K562 (cell line): Measurements from ENCODE around the gene RNF39. TPM values are rescaled to one million over a fixed set of nuclear protein-coding genes. Genes with fewer than 3 reads are reported as not detected.

Experiments used
- BACH1 ChIP-seq: fragments of 200-800 bp; sonication (Bioruptor generic); IDR thresholded peaks from 2 replicates; pipeline ENCODE4 v1.6.1; 2016; ENCODE audit warnings: missing genetic modification characterization, missing compliant biosample characterization
- COPS2 ChIP-seq: fragments of 450-650 bp; conservative IDR thresholded peaks from 2 replicates; pipeline ENCODE4 v1.6.1; 2016; ENCODE audit warnings: mild to moderate bottlenecking, moderate library complexity
- DNMT1 ChIP-seq: fragments of 450-650 bp; IDR thresholded peaks from 2 replicates; pipeline ENCODE4 v1.6.1; 2016; ENCODE audit warnings: antibody characterized with exemption, mild to moderate bottlenecking
- FOS ChIP-seq: IDR thresholded peaks from 3 replicates; pipeline ENCODE4 v1.6.1; 2011; ENCODE audit not compliant: insufficient read length; ENCODE audit errors: extremely low read depth
- MYNN ChIP-seq, 2 experiments: sonication (generic); formaldehyde crosslinking in 1 of 2; IDR thresholded peaks; 2 replicates each; pipeline versions ENCODE4 v1.5.0 to v1.6.1; 2016 to 2020; ENCODE audit warnings: antibody characterized with exemption in 1 of 2, missing genetic modification reagents in 1 of 2
- NCOA4 ChIP-seq: fragments of 450-650 bp; IDR thresholded peaks from 2 replicates; pipeline ENCODE4 v1.6.1; 2018; ENCODE audit warnings: mild to moderate bottlenecking; ENCODE audit not compliant: partially characterized antibody
- RBM22 ChIP-seq: fragments of 200-400 bp; formaldehyde crosslinking; IDR thresholded peaks from 2 replicates; pipeline ENCODE4 v1.6.1; 2018; ENCODE audit warnings: low read length, low read depth; ENCODE audit not compliant: poor library complexity, severe bottlenecking
- ZBTB9 ChIP-seq: fragments of 450-650 bp; formaldehyde crosslinking; IDR thresholded peaks from 2 replicates; pipeline ENCODE4 v1.4.0; 2020; ENCODE audit warnings: mild to moderate bottlenecking, moderate library complexity
- ZNF518B ChIP-seq: fragments of 250-450 bp; sonication (Bioruptor Pico); IDR thresholded peaks from 2 replicates; pipeline ENCODE4 v1.5.0; 2021; ENCODE audit warnings: mild to moderate bottlenecking, moderate library complexity
- ZNF695 ChIP-seq: fragments of 450-650 bp; formaldehyde crosslinking; IDR thresholded peaks from 2 replicates; pipeline ENCODE4 v1.4.0; 2020; ENCODE audit warnings: mild to moderate bottlenecking, moderate library complexity
- polyA plus RNA-seq, 8 experiments: library from polyadenylated mRNA; depleted of rRNA in 4 of 8; stranded (reverse) in 5 of 8; unstranded in 3 of 8; fragments of >200 nt; fragmentation: Nextera tagmentation in 2 of 8; fragmentation: Illumina TruSeq in 1 of 8; extraction: Ambion mirVana in 2 of 8; extraction: Trizol in 1 of 8; gene quantifications; 2 replicates each; pipeline versions ENCODE4 v1.2.1 to v1.2.3, GENCODE V29; 2011 to 2014; ENCODE audit warnings: inconsistent platforms in 1 of 8, missing spikeins in 1 of 8
- total RNA-seq, 7 experiments: library from RNA; depleted of rRNA in 6 of 7; stranded (reverse); fragments of >200 nt in 6 of 7; fragmentation: Illumina TruSeq in 2 of 7; extraction: Trizol in 2 of 7; gene quantifications; 2 replicates each; pipeline versions ENCODE4 v1.2.1 to v1.2.3, GENCODE V29; 2011 to 2021; ENCODE audit warnings: low replicate concordance in 1 of 7
- TF ChIP-seq, protein P1 (sequence below): fragments of 250-450 bp; sonication (Bioruptor Pico); IDR thresholded peaks from 2 replicates; pipeline ENCODE4 v1.5.0; 2021; ENCODE audit warnings: mild to moderate bottlenecking, borderline replicate concordance
- TF ChIP-seq, protein P2 (sequence below): fragments of 450-650 bp; IDR thresholded peaks from 2 replicates; pipeline ENCODE4 v1.6.1; 2016; ENCODE audit warnings: antibody characterized with exemption
- TF ChIP-seq, protein P3 (sequence below): sonication (generic); formaldehyde crosslinking; IDR thresholded peaks from 2 replicates; pipeline ENCODE4 v1.8.1; 2023; ENCODE audit warnings: mild to moderate bottlenecking, missing genetic modification reagents, moderate library complexity
- TF ChIP-seq, protein P4 (sequence below): sonication (generic); formaldehyde crosslinking; IDR thresholded peaks from 2 replicates; pipeline ENCODE4 v1.8.1; 2023; ENCODE audit warnings: mild to moderate bottlenecking, missing genetic modification reagents

Gene RNF39
- total and polyA plus RNA-seq, 9 of the 15 experiments (the other 6 are each of a cell fraction or from before 2014, with no cell fraction given): not detected

- TF ChIP-seq ZNF518B: no peak
- TF ChIP-seq, protein P1, sequence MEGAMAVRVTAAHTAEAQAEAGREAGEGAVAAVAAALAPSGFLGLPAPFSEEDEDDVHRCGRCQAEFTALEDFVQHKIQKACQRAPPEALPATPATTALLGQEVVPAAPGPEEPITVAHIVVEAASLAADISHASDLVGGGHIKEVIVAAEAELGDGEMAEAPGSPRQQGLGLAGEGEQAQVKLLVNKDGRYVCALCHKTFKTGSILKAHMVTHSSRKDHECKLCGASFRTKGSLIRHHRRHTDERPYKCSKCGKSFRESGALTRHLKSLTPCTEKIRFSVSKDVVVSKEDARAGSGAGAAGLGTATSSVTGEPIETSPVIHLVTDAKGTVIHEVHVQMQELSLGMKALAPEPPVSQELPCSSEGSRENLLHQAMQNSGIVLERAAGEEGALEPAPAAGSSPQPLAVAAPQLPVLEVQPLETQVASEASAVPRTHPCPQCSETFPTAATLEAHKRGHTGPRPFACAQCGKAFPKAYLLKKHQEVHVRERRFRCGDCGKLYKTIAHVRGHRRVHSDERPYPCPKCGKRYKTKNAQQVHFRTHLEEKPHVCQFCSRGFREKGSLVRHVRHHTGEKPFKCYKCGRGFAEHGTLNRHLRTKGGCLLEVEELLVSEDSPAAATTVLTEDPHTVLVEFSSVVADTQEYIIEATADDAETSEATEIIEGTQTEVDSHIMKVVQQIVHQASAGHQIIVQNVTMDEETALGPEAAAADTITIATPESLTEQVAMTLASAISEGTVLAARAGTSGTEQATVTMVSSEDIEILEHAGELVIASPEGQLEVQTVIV (CRISPR knock-in tag): no peak
- no peak for TF ChIP-seq NCOA4
- TF ChIP-seq, protein P2, sequence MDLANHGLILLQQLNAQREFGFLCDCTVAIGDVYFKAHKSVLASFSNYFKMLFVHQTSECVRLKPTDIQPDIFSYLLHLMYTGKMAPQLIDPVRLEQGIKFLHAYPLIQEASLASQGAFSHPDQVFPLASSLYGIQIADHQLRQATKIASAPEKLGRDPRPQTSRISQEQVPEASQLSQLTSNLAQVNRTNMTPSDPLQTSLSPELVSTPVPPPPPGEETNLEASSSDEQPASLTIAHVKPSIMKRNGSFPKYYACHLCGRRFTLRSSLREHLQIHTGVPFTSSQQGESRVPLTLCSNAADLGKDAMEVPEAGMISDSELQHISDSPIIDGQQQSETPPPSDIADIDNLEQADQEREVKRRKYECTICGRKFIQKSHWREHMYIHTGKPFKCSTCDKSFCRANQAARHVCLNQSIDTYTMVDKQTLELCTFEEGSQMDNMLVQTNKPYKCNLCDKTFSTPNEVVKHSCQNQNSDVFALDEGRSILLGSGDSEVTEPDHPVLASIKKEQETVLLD: no peak
- TF ChIP-seq, protein P3, sequence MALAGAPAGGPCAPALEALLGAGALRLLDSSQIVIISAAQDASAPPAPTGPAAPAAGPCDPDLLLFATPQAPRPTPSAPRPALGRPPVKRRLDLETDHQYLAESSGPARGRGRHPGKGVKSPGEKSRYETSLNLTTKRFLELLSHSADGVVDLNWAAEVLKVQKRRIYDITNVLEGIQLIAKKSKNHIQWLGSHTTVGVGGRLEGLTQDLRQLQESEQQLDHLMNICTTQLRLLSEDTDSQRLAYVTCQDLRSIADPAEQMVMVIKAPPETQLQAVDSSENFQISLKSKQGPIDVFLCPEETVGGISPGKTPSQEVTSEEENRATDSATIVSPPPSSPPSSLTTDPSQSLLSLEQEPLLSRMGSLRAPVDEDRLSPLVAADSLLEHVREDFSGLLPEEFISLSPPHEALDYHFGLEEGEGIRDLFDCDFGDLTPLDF (CRISPR knock-in tag): no peak; the same call in 1 of the 2 replicates
- peak; percentile 30; the same call in 1 of the 2 replicates for TF ChIP-seq BACH1 (tag)
- no peak for TF ChIP-seq RBM22
- TF ChIP-seq MYNN (IDR thresholded peaks at IDR 0.05): no peak
- no peak for TF ChIP-seq MYNN (CRISPR knock-in tag; IDR thresholded peaks at IDR 0.05)
- TF ChIP-seq COPS2: no peak
- TF ChIP-seq, protein P4, sequence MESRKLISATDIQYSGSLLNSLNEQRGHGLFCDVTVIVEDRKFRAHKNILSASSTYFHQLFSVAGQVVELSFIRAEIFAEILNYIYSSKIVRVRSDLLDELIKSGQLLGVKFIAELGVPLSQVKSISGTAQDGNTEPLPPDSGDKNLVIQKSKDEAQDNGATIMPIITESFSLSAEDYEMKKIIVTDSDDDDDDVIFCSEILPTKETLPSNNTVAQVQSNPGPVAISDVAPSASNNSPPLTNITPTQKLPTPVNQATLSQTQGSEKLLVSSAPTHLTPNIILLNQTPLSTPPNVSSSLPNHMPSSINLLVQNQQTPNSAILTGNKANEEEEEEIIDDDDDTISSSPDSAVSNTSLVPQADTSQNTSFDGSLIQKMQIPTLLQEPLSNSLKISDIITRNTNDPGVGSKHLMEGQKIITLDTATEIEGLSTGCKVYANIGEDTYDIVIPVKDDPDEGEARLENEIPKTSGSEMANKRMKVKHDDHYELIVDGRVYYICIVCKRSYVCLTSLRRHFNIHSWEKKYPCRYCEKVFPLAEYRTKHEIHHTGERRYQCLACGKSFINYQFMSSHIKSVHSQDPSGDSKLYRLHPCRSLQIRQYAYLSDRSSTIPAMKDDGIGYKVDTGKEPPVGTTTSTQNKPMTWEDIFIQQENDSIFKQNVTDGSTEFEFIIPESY: no peak
- TF ChIP-seq FOS: peak; percentile 46
- no peak for TF ChIP-seq ZBTB9
- TF ChIP-seq ZNF695: no peak
- no peak for TF ChIP-seq DNMT1
These were observed 14.3 kb downstream of the RNF39 start, which contains the start of gene POLR1H (continued) for GRCh38 chr6:30061092-30061857.
